Renal pelvis (tissue), 12 donors: Measurements from ENCODE around the gene AKAP12. TPM values are rescaled to one million over a fixed set of nuclear protein-coding genes. Genes with fewer than 3 reads are reported as not detected.

ENCODE experiments used
- DNase-seq: peaks from one replicate; pipeline ENCODE4 v3.0.0-alpha.2; 2013
- long read RNA-seq, 16 experiments: transcript quantifications; one replicate each; lab custom pipeline, GENCODE V29; 2026
- polyA plus RNA-seq, 3 donors: library from polyadenylated mRNA; unstranded; fragments of 120-200 nt; gene quantifications; one replicate each; pipeline ENCODE4 v1.2.1, GENCODE V29; 2013; ENCODE audit not compliant: insufficient read length in 3 of 3

Gene AKAP12, protein sequence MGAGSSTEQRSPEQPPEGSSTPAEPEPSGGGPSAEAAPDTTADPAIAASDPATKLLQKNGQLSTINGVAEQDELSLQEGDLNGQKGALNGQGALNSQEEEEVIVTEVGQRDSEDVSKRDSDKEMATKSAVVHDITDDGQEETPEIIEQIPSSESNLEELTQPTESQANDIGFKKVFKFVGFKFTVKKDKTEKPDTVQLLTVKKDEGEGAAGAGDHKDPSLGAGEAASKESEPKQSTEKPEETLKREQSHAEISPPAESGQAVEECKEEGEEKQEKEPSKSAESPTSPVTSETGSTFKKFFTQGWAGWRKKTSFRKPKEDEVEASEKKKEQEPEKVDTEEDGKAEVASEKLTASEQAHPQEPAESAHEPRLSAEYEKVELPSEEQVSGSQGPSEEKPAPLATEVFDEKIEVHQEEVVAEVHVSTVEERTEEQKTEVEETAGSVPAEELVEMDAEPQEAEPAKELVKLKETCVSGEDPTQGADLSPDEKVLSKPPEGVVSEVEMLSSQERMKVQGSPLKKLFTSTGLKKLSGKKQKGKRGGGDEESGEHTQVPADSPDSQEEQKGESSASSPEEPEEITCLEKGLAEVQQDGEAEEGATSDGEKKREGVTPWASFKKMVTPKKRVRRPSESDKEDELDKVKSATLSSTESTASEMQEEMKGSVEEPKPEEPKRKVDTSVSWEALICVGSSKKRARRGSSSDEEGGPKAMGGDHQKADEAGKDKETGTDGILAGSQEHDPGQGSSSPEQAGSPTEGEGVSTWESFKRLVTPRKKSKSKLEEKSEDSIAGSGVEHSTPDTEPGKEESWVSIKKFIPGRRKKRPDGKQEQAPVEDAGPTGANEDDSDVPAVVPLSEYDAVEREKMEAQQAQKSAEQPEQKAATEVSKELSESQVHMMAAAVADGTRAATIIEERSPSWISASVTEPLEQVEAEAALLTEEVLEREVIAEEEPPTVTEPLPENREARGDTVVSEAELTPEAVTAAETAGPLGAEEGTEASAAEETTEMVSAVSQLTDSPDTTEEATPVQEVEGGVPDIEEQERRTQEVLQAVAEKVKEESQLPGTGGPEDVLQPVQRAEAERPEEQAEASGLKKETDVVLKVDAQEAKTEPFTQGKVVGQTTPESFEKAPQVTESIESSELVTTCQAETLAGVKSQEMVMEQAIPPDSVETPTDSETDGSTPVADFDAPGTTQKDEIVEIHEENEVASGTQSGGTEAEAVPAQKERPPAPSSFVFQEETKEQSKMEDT (N-terminal part only)
- 100 to 1,000 TPM; 145 to 181 (median 150) TPM for polyA plus RNA-seq
- long read RNA-seq, donor 1, full-length matches to known transcripts: 5 of 113 reads
- long read RNA-seq, donor 1, partial matches to known transcripts: 108 of 113 reads
- long read RNA-seq, donor 1, other reads (novel, unspliced or antisense): 0 of 113 reads
- long read RNA-seq, donor 2, full-length matches to known transcripts: 2 of 127 reads
- long read RNA-seq, donor 2, partial matches to known transcripts: 125 of 127 reads
- long read RNA-seq, donor 2, other reads (novel, unspliced or antisense): 0 of 127 reads
- long read RNA-seq, donor 3, full-length matches to known transcripts: 1 of 123 reads
- long read RNA-seq, donor 3, partial matches to known transcripts: 122 of 123 reads
- long read RNA-seq, donor 3, other reads (novel, unspliced or antisense): 0 of 123 reads
- long read RNA-seq, donor 4, full-length matches to known transcripts: 1 of 133 reads
- long read RNA-seq, donor 4, partial matches to known transcripts: 132 of 133 reads
- long read RNA-seq, donor 4, other reads (novel, unspliced or antisense): 0 of 133 reads
- long read RNA-seq, donor 5, partial matches to known transcripts: 99 of 99 reads
- long read RNA-seq, donor 5, other reads (novel, unspliced or antisense): 0 of 99 reads
- long read RNA-seq, donor 6, full-length matches to known transcripts: 1 of 179 reads
- long read RNA-seq, donor 6, partial matches to known transcripts: 178 of 179 reads
- long read RNA-seq, donor 6, other reads (novel, unspliced or antisense): 0 of 179 reads
- long read RNA-seq, donor 7, partial matches to known transcripts: 192 of 192 reads
- long read RNA-seq, donor 7, other reads (novel, unspliced or antisense): 0 of 192 reads
- long read RNA-seq, donor 8, full-length matches to known transcripts: 2 of 207 reads
- long read RNA-seq, donor 8, partial matches to known transcripts: 205 of 207 reads
- long read RNA-seq, donor 8, other reads (novel, unspliced or antisense): 0 of 207 reads
- long read RNA-seq, donor 9, full-length matches to known transcripts: 5 of 132 reads
- long read RNA-seq, donor 9, partial matches to known transcripts: 127 of 132 reads
- long read RNA-seq, donor 9, other reads (novel, unspliced or antisense): 0 of 132 reads
- long read RNA-seq, donor 10, full-length matches to known transcripts: 3 of 135 reads
- long read RNA-seq, donor 10, partial matches to known transcripts: 132 of 135 reads
- long read RNA-seq, donor 10, other reads (novel, unspliced or antisense): 0 of 135 reads
- long read RNA-seq, donor 11, partial matches to known transcripts: 67 of 67 reads
- long read RNA-seq, donor 11, other reads (novel, unspliced or antisense): 0 of 67 reads
- long read RNA-seq, donor 12, full-length matches to known transcripts: 1 of 101 reads
- long read RNA-seq, donor 12, partial matches to known transcripts: 100 of 101 reads
- long read RNA-seq, donor 12, other reads (novel, unspliced or antisense): 0 of 101 reads
- long read RNA-seq, donor 13, partial matches to known transcripts: 45 of 45 reads
- long read RNA-seq, donor 13, other reads (novel, unspliced or antisense): 0 of 45 reads
- long read RNA-seq, donor 14, partial matches to known transcripts: 254 of 254 reads
- long read RNA-seq, donor 14, other reads (novel, unspliced or antisense): 0 of 254 reads
- long read RNA-seq, donor 15, full-length matches to known transcripts: 2 of 108 reads
- long read RNA-seq, donor 15, partial matches to known transcripts: 106 of 108 reads
- long read RNA-seq, donor 15, other reads (novel, unspliced or antisense): 0 of 108 reads
- long read RNA-seq, donor 16, full-length matches to known transcripts: 1 of 156 reads
- long read RNA-seq, donor 16, partial matches to known transcripts: 155 of 156 reads
- long read RNA-seq, donor 16, other reads (novel, unspliced or antisense): 0 of 156 reads

DNA sequence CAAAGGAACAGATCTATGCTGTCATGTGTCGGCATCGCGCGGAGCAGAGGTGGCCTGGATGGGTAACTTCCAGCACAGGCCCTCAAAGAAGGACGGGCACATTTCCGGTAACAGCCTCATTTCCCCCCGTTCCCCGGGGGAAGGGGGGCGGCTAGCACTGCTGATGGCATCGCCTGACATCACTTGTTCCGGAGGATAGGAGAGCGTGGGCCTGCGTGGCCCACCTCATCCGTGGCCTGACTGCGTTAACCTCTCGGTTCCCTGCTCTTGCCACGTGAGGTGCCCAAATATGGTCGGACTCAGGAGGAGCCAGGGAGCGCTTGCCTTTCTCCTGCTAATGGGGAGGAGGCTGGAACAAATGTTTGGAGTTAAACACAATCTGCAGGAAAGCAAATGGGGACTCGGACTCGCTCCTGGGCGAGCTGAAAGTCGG lies at the start of gene AKAP12:
Gene AKAP12 (plus strand): TSS at position 365 of the 433 bp plus-strand sequence. CDS start 596 bp downstream, outside the sequence.
- peak; percentile 58 for DNase-seq

DNA sequence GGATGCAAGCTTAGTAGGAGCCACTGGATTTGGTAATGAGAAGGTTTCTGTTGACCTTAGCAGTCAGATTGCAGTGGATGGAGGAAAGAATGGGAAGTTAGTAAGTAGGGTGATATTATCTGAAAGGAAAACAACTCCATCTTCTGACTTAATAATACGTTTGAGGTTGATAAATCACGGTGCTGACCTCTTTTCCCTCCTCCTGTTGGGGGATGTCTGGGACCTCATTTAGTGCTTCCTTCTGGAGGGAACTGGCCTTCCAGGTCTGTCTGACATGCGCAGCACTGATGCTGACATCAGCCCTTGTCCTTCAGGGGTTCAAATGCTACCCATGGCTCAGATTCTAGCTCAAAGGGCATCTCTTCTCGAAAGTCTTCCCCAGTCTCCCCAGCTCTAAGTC lies 48.2 kb upstream of the AKAP12 start:
- no peak for DNase-seq

DNA sequence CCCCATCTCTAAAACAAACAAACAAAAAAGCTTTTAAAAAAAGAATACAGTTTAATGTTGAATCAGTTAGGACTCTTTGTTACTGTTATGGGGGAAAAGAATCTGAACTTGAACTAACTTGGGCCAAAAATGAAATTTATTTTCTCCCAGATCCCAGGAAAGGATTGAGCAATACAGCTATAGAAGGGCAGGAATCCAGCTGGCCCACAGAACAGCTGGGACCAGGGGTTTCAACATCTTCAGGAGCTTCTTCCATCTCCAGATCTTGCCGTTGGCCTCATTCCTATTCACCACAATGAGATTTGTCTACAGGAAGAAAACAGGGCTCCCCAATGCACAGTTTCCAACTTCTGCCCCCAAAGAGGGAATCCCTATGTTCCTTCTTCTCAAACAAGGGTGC lies 43.2 kb upstream of the AKAP12 start:
- no peak for DNase-seq

DNA sequence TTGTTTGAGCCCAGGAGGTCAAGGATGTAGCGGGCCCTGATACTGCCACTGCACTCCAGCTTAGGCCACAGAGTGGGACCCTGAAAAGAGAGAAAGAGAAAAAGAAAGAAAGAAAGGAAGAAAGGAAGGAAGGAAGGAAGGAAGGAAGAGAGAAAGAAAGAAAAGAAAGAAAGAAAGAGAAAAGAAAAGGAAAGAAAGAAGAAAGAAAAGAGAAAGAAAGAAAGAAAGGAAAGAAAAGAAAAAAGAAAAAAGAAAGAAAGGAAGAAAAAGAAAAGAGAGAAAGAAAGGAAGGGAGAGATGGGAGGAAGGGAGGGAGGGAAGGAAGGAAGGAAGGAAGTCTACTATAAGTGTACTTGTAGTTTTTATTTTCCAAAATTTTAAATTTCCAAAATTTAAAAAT lies 42.2 kb upstream of the AKAP12 start:
- no peak for DNase-seq

DNA sequence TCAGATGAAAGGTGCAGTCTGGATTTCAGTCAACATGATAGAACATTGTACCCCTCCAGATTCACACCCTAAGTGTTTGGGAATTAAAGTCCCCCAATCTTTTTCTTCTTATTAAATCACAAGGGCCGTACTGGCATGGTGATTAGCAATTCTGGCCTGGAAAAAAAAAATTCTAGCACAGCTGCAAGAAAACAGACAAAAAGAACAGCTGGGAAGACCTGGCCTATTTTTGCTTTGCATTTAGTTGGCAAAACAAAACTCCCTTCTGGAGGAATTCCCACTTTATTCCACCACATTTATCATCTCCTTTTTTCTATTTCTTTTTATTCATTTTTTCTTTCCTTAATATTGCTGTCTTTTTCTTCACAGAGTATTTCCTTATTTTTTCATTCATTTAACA lies 39.8 kb upstream of the AKAP12 start:
- DNase-seq: no peak

DNA sequence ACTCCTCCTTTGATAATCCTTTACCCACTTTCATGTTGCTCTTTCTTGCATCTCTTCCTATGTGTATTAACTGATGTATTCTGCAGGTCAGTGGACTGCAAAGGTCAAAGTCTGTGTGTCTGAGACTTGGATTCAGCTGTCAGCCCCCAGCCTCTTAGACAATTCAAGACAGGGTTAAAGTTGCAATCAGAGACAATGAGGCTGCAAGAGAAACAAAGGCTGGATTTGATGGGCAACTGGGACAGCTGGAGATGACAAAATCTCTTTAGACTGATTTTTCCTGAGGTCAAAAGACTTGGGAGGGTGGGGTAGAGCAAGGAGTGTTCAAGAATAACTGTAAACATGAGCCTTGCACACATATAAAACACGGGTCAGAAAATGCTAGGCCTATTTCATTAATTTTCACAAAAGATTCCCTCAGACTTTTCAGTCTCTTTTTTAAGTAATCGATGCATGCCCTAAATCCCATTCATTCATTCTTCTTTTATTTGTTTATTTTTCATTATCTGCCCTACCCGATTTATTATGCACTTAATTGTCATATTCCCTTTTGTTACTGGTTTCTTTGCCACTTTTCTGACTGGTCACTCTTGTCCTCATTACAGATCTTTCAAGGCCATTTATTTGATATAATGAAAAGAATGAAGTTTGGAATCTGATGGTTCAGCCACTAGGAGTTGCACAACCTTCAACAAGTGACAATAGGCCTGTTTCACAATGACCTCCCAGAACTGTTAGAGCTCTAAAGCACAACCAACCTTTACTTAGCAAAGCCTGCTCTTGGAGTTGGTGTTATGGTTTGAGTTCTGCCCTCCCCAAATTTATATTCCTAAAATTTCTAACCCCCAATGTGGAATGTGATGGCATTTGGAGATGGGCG lies 33.8 kb upstream of the AKAP12 start:
- DNase-seq: no peak

DNA sequence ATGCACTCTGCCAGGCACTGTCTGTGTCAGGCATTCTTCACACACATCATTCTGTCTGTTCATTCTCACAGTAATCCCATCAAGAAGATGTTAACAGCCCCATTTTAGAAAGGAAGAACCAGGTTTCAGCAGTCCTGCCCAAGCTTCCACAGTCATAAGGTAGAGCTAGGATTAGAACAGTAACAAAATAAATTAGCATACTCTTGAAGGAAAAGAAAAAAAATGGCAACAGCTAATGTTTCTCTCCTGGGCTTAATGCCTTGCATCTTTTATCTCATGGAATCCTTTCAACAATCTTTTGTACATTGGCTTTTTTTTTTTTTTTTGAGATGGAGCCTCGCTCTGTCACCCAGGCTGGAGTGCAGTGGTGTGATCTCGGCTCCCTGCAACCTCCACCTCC lies 32.1 kb upstream of the AKAP12 start:
- no peak for DNase-seq

DNA sequence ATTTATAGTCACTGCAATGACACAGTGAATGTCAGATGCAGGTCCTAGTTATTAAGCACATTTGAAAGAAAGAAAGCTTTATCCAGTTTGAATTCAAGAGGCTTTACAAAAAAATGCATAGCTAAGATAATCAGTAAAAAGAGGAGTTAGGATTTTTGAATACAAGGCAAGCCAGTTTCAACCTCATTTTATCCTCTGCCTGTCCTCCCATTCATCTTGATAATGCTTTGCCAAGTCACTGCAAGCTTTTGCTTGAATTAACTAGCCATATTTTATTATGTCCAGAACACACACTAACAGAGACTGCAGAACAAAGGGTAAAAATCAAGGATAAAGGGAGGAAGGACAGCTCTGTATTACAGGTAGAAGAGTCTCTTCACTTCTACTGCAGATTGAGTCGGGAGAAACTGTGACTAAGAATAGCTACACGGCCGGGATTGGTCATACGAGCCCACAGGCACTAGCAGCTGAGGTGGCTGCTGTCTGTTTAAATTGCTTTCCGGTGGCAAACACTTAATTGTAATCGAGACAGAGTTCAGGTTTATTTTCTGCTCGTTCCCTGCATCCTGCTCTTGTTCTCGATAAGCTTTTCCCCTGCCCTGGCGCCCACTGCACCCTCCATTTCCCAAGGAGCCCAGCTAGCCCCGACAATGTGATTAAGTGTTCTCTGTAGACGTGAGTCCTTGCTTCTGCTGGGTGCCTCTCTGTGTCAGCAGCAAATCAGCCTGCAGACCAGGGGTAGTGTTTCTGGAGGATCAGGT lies 30.5 kb upstream of the AKAP12 start:
- no peak for DNase-seq

DNA sequence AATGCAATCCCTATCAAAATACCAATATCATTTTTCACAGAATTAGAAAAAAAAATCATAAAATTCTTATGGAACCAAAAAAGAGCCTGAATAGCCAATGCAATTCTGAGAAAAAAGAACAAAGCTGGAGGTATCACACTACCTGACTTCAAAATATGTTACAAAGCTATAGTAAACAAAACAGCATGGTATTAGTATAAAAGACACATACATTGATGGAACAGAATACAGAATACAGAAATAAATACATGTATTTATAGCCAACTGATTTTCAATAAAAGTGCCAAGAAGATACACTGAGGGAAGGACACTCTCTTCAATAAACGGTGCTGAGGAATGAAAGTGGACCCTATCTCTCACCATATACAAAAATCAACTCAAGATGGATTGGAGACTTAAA lies 28.7 kb upstream of the AKAP12 start:
- no peak for DNase-seq

DNA sequence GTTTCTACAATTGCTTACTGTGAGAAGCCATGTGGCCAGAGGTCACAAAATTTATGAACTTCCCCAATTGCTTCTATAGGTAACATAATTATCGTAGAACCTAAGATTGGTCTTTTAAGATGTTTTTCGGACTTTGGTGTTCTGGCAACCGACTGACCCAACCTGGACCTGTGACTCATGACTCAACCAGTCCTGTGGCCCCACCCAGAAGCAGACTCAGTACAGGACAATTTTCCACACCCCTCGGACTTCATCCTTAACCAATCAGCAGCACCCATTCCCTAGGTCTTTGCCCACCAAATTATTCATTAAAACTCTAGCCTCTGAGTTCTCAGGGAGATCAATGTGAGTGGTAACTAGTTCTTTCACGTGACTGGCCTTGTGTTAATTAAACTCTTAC lies 26.4 kb upstream of the AKAP12 start:
- DNase-seq: no peak

DNA sequence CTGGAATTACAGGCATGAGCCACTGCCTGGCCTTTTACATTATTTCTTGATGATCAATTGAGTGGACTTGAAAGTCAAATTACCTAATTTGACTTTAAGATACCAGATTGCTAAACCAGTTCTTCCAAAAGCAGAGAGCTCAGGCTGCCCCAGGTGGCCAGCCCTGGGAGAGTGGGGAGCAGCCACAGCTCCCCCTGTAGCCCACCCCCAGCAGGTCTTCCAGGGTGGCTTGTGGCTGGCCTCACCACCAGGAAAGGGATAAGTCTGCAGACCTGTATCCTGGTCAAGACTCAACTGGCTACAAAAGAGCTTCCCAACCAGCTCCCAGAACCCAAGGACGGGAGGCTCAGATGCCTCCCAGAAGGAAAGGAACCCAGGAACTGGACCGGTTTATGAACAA lies 23.8 kb upstream of the AKAP12 start:
- DNase-seq: no peak

DNA sequence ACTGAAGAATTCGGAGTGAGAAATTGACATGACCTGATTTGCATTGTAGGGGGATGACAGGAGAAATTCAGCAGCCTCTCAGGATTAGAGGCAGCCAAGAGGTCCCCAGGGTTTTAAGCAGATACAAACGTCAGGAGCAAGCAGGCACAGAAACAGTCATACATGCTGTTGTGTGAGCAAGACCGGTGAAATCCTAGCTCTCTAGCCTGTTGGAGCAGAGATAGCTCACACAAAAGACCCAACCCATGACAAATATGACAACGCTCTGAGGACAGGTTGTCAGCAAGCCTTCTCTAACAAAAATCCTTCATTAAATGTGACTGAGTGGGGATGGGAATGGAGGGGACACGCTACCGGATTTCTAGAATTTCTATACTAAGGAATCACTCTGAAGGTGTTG lies 23.0 kb upstream of the AKAP12 start:
- no peak for DNase-seq

DNA sequence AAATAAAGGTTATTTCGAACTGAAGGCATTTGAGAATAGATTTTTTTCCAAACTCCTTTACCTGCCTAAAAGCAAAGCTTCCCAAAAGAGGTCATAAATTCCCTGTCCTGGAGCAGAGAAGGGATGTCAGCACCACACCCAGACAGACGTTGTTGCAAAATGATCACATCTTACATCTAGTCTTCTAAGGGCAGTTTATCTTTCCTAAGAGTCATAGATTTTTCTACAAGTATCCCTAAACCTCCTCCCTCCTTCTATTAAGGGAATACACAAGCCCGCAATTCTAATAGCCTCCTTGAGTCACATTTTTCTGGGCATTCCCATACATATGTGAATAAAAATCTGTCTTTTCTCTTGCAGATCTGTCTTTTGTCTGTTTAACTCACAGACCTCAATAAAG lies 20.6 kb upstream of the AKAP12 start:
- DNase-seq: no peak

DNA sequence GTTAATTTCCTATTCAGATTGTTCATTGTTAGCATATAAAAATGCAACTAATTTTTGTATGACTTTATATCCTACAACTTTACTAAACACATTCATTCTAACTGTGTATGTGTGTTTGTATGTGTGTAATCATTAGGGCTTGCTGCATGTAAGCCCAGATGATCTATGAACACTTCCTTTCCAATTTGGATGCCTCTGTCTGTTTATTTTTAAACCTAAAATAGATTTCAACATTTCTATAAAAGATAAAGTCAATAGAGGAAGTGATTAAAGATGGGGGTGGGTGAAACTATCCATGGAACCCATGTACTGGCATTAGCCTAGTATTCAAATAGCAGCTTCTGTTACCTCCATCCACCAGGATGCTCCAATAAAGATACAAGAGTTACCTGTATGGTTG lies 15.7 kb upstream of the AKAP12 start:
- DNase-seq: no peak

DNA sequence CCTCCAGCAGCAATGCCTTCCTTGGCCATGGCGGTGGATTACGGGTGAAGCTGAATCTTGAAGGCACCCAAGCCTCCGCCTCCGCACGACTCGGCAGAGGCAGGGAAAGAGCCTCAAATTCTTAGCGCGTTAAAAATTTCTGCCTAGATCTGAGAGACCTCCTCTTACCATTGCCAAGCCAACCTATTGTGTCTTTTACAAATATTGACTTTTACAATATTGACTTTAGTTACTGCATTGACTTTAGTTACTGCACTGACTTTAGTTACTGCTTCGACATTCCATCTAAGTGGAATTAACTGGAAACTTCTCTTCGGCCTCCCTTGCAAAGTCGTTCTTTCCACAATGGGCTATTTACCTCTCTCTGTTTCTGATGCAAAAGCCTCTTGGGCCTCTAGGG lies 13.8 kb upstream of the AKAP12 start:
- no peak for DNase-seq

DNA sequence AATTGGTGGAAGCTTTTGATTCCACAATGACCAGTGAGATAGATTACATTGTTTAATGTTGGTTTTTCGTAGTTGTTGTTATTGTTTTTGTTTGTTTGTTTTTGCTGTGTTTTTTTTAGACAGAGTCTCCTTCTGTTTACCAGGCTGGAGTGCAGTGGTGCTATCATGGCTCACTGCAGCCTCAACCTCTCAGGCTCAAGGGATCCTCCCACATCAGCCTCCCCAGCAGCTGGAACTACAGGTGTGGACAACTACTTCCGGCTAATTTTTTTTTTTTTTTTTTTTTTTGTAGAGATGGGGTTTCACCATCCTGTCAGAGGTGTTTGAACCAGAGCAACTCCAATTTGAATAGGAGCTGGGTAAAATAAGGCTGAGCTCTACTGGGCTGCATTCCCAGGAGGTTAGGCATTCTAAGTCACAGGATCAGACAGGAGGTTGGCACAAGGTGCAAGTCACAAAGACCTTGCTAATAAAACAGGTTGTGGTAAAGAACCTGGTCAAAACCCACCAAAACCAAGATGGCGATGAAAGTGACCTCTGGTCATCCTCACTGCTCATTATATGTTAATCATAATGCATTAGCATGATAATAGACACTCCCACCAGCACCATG lies 10.9 kb upstream of the AKAP12 start:
- DNase-seq: no peak
